ENCODE measurements around the gene ALPG. TPM values are rescaled to one million over a fixed set of nuclear protein-coding genes. Genes with fewer than 3 reads are reported as not detected.

The ALPG gene
- total RNA-seq, 2 donors from 2014 or later = not detected

DNA sequence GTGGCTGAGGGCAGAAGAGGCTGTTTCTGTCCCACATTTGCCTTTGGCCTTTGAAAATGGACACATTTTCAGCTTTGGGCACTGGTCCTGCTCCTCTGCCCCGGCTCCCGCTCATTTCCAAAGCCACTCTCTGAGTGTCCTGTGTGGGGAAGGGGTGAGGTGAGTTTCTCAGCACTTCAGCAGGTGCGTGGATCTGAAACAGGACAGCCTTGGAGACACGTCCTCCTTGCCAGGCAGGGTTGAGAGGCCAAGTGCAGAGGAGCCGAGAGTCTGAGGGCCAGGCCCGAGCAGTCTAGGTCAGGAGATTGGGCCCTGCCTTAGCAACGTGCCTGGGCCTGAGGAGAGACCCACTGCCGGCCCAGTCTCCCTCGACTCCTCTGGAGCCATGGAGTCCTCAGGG is 27.4 kb downstream of the ALPG start:
- H3K4me1 ChIP-seq (ENCODE audit: control insufficient read depth, insufficient read depth, low read length) = no peaks in the 10 kb centered on the region
- H3K4me1 Mint-ChIP-seq = peaks cover 11% of the 10 kb centered on the region
- H3K9ac ChIP-seq (ENCODE audit: extremely low read depth, low read length, poor library complexity, severe bottlenecking) = no peak overlapping the region
- H3K4me3 ChIP-seq (ENCODE audit: low read length) = no peak overlapping the region
- whole genome bisulfite sequencing, 2 experiments (ENCODE audit: insufficient coverage in 1 of 2, insufficient read length in 1 of 2) = 93 to 94% methylated on average over 9 of the region's 9 CpGs
- DNase-seq = peak; percentile 50
- no peaks in the 10 kb centered on the region for H3K9me3 ChIP-seq (ENCODE audit: control insufficient read depth, low read length)
- peaks cover 5% of the 10 kb centered on the region for H3K27me3 ChIP-seq (ENCODE audit: control insufficient read depth, insufficient read depth, low read length, poor library complexity, severe bottlenecking)
- peaks cover 20% of the 10 kb centered on the region for H3K27me3 Mint-ChIP-seq (ENCODE audit: insufficient read depth)
- no peak overlapping the region for H3K27ac Mint-ChIP-seq
- no peak for TF ChIP-seq CTCF (conservative IDR thresholded peaks at IDR 0.05)
- H3K9me3 Mint-ChIP-seq = no peaks in the 10 kb centered on the region
- no peak overlapping the region for H3K4me3 Mint-ChIP-seq
- no peak overlapping the region for H3K27ac ChIP-seq (ENCODE audit: low read depth, low read length)
- H3K36me3 Mint-ChIP-seq (ENCODE audit: low read depth) = no peaks in the 10 kb centered on the region
- no peaks in the 10 kb centered on the region for H3K36me3 ChIP-seq (ENCODE audit: control insufficient read depth, insufficient read depth, low read length)

DNA sequence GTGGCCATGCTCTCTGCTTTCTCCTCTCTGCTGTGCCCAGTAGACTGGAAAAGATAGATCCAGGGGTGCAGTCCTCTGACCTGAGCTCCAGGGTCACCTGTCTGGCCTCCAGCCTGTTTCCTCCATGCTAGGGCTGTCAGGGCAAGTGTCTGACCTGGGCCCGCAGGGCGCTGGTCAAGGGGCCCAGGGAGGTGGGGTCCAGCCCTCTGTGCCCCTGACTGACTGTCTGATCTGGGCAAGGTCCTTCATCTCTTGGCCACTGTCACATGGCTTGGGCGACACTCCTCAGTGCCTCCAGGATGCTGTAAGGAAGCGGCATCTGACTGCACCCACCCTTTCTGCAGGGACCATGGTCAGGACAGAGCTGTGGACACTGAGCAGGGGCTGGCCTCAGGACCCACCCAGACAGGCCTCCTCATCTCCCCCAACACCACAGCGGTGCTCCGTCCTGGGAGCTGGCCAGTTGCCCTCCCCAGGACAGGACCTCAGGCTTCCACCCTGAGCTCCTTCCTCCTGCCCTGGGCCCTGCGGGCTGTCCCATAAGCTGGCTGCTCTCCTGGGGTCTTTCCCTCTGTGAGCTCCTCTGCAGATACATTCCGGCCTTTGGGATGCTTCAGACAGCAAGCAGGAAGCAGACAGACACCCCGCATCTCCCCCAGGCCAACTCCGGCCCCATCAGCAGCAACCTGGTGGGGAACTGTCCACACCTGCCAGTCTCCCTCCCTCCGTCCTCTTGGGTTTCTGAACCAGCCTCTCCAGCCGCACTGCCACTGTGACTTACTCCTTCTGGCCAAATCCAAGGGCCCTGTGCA is 28.1 kb downstream of the ALPG start:
- DNase-seq = peak; percentile 52
- no peak overlapping the region for H3K27ac ChIP-seq (ENCODE audit: low read depth, low read length)
- H3K36me3 Mint-ChIP-seq (ENCODE audit: low read depth) = no peaks in the 10 kb centered on the region

GRCh38 chr2:232435375-232435648 is 28.7 kb downstream of the ALPG start:
- 87 to 100% methylated on average over 4 of the region's 4 CpGs for WGBS, 2 experiments (ENCODE audit: insufficient coverage in 1 of 2, insufficient read length in 1 of 2)
- H3K4me3 ChIP-seq (ENCODE audit: low read length) = no peak overlapping the region

More for the DNA sequence above, 28.1 kb downstream of the ALPG start:
- Mint-ChIP-seq H3K4me3 (no peak overlapping the region), H3K4me1 (peaks cover 11% of the 10 kb centered on the region), H3K27ac (no peak overlapping the region), H3K27me3 (ENCODE audit: insufficient read depth) (peaks cover 21% of the 10 kb centered on the region), H3K9me3 (no peaks in the 10 kb centered on the region)
- Histone ChIP-seq H3K9me3 (ENCODE audit: control insufficient read depth, low read length) (no peaks in the 10 kb centered on the region), H3K27me3 (ENCODE audit: control insufficient read depth, insufficient read depth, low read length, poor library complexity, severe bottlenecking) (peaks cover 5% of the 10 kb centered on the region), H3K4me1 (ENCODE audit: control insufficient read depth, insufficient read depth, low read length) (no peaks in the 10 kb centered on the region), H3K9ac (ENCODE audit: extremely low read depth, low read length, poor library complexity, severe bottlenecking) (no peak overlapping the region), H3K36me3 (ENCODE audit: control insufficient read depth, insufficient read depth, low read length) (no peaks in the 10 kb centered on the region), H3K4me3 (ENCODE audit: low read length) (no peak overlapping the region)
- 91 to 92% methylated on average over 6 to 12 of the region's 12 CpGs for WGBS, 2 experiments (ENCODE audit: insufficient coverage in 1 of 2, insufficient read length in 1 of 2)
- no peak for TF ChIP-seq CTCF (conservative IDR thresholded peaks at IDR 0.05)

More at GRCh38 chr2:232435375-232435648, 28.7 kb downstream of the ALPG start:
- no peaks in the 10 kb centered on the region for H3K4me1 ChIP-seq (ENCODE audit: control insufficient read depth, insufficient read depth, low read length)
- H3K9me3 ChIP-seq (ENCODE audit: control insufficient read depth, low read length) = no peaks in the 10 kb centered on the region
- no peak overlapping the region for H3K9ac ChIP-seq (ENCODE audit: extremely low read depth, low read length, poor library complexity, severe bottlenecking)
- no peak for DNase-seq
- H3K4me1 Mint-ChIP-seq = peaks cover 11% of the 10 kb centered on the region
- TF ChIP-seq CTCF (conservative IDR thresholded peaks at IDR 0.05) = no peak
- H3K36me3 ChIP-seq (ENCODE audit: control insufficient read depth, insufficient read depth, low read length) = no peaks in the 10 kb centered on the region
- peaks cover 22% of the 10 kb centered on the region for H3K27me3 Mint-ChIP-seq (ENCODE audit: insufficient read depth)
- H3K4me3 Mint-ChIP-seq = no peak overlapping the region
- no peak overlapping the region for H3K27ac Mint-ChIP-seq
- no peak overlapping the region for H3K27ac ChIP-seq (ENCODE audit: low read depth, low read length)
- no peaks in the 10 kb centered on the region for H3K9me3 Mint-ChIP-seq
- H3K27me3 ChIP-seq (ENCODE audit: control insufficient read depth, insufficient read depth, low read length, poor library complexity, severe bottlenecking) = peaks cover 5% of the 10 kb centered on the region
- no peaks in the 10 kb centered on the region for H3K36me3 Mint-ChIP-seq (ENCODE audit: low read depth)
